Fibroblast of villous mesenchyme (primary cell): ENCODE data around the gene AMPD3. TPM values are rescaled to one million over a fixed set of nuclear protein-coding genes. Genes with fewer than 3 reads are reported as not detected.

Experiments
- DNase-seq: peaks from one replicate; pipeline ENCODE4 v3.0.0-alpha.2; 2010; ENCODE audit warnings: low read depth
- H3K4me3 ChIP-seq: 2 replicates; pipeline ENCODE4 v1.5.1; 2011; ENCODE audit warnings: low read depth, mild to moderate bottlenecking, low read length
- total RNA-seq: library from RNA; depleted of rRNA; stranded (reverse); fragments of >200 nt; gene quantifications from 2 replicates; pipeline ENCODE4 v1.2.3, GENCODE V29; 2012
- TF ChIP-seq, protein P1 (sequence below): IDR thresholded peaks from 2 replicates; pipeline ENCODE4 v1.5.1; 2012; ENCODE audit warnings: low read depth, mild to moderate bottlenecking, low read length; ENCODE audit not compliant: insufficient read depth

Gene AMPD3
- total RNA-seq, 1 donor: 22.9 TPM

DNA sequence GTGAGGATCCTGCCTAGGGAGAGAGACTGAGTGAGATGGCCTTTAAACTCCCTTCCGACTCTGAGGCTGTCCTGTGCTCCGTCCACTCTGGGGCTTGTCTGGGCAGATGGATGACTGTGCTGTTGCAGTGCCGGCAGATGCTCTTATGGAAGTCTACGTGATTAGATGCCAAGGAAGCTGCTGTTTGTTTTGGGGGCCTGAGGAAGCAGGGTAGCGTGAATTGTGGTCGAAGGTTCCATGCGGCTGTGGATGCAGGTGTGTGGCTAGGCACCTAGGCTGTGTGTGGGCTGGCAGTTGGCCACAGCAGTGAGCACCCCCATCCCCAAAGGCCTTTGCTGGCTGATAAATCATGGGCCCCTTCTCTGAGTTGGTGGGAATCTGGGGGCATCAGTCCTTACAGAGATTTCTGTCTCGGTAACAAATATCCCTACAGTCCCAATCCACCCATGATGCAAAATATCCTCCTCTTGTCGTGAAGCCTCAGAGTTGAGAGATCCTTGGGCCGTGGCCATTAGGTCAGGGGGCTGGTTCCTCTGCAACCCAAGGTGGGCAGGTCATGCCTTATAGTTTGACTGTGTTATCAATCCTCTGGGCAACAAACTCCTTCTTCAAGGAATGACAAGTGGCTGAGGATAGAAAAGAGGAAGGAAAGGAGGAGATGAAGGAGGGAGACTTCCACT lies 31.2 kb downstream of the AMPD3 start:
- DNase-seq: no peak

DNA sequence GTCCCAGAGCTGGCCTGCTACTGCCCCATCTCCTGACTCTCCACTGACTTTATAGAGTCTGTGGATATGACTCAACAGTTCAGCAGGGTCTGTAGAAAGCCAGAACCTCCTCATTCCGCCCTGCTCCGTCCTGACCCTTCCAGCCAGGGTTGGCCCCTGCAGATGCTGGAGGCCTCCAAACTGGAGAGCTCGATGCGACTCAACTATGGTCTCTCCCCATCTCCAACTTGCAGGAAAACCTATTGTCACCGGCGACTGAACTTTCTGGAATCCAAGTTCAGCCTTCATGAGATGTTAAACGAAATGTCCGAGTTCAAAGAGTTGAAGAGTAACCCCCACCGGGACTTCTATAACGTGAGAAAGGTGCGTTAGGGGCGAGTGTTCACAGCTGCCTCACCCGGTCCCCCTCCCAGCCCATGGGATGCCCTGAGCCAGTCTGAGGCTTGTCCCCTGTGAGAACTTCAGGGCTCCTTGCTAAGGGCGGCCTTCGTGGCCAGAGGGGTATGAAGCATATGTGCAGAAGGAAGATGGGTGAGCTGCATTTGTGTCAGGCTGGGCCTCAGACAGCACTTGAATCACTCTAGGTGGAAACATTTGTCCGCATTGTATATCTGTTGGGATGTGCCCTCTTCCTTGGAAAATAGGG lies 32.1 kb downstream of the AMPD3 start:
- TF ChIP-seq, protein P1, sequence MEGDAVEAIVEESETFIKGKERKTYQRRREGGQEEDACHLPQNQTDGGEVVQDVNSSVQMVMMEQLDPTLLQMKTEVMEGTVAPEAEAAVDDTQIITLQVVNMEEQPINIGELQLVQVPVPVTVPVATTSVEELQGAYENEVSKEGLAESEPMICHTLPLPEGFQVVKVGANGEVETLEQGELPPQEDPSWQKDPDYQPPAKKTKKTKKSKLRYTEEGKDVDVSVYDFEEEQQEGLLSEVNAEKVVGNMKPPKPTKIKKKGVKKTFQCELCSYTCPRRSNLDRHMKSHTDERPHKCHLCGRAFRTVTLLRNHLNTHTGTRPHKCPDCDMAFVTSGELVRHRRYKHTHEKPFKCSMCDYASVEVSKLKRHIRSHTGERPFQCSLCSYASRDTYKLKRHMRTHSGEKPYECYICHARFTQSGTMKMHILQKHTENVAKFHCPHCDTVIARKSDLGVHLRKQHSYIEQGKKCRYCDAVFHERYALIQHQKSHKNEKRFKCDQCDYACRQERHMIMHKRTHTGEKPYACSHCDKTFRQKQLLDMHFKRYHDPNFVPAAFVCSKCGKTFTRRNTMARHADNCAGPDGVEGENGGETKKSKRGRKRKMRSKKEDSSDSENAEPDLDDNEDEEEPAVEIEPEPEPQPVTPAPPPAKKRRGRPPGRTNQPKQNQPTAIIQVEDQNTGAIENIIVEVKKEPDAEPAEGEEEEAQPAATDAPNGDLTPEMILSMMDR: no peak
- DNase-seq: no peak
- H3K4me3 ChIP-seq: no peak overlapping the region

More for the DNA sequence above, 31.2 kb downstream of the AMPD3 start:
- no peak overlapping the region for H3K4me3 ChIP-seq
- TF ChIP-seq, protein P1: no peak

DNA sequence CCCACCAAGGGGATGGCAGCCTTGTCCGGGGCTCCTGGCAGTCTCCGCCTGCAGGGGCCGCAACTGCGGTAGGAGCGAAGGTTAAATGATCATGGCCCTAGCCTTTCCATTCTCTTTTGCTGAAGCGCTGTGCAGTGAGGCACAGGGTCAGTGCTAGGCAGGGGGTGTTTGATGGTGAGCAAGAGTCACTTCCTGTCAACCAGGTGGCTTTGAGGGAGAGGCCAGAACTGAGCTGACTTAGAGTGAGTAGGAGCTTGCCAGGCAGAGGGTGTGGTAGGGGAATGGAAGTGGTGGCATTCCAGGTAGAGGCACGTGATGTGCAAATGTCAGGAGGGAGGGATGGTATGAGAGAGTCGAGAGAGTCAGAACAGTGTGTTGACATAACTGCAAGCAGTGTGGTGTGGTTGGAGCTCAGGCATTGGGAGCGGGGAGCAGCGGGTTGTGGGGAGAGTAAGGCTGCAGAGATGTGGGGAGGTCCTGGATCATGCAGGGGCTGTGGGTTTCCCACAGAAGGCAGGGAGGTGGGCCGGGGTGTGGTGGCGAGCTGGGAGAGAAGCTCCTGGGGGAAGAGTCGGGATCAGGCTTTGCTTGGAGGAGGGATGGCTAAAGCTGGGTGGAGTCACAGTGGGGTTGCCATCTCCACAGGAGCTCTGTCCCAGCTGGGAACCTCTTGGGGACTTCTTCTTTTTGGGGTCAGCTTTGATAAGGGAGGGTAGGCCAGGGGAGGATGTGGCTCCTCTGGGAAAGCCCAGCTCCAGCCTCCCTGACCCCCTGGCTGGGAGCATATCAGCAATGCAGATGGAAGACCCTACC lies 33.3 kb downstream of the AMPD3 start:
- TF ChIP-seq, protein P1: no peak
- H3K4me3 ChIP-seq: no peak overlapping the region
- no peak for DNase-seq

DNA sequence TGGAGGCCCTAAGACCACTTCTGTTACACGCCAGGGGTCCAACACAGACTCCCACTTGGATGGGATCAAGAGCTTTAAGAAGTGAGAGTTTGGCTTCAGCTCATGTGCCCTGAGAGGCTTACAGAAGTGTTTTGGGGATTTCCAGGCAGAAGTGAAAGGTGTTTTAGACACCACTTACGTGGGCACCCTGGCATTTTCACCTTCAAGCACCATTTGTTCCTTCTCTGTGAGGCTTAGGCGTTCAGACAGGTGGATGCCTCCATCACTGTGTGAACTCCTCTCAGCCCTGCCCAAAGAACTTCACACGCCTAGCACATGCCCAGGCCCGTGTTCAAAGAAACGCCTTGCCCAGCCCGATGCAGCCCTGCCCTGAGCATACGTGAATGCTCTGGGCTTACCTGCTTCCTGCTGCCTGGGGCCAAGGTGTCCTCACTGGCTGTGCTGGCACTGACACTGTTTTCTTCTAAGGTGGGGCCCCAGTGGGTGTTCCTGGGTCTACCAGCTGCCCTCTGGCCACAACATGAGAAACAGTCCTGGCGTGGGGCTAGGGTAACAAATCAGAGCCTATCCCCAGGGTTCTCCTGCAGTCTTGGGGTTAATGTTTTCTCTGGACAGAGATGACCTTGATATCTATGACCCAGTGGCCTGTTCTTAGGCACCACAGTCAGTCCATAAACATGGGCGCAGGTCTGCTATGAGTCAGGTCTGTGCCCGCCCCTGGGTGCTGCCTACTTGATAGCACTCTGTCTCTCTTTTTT lies 34.0 kb downstream of the AMPD3 start:
- no peak for DNase-seq

DNA sequence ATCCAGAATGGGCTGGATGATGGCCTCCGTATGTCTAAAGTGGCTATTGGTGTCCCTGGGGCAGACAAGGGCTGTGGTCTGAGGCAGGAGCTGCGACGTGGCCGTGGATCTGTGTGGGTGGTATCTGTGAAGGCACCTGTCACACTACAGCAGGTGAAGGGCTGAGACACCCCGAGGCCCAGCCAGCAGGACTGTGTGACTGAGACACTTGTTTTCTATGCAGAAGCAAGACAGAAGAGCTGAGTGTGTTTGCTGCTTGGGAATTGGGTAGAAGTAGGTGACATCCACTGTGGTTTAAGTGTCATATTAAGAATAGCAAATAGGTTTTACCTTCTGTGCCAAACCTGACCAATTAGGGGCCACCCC lies 35.0 kb downstream of the AMPD3 start:
- DNase-seq: no peak
- no peak overlapping the region for H3K4me3 ChIP-seq
- TF ChIP-seq, protein P1: no peak

More for the DNA sequence above, 34.0 kb downstream of the AMPD3 start:
- TF ChIP-seq, protein P1: no peak
- H3K4me3 ChIP-seq: no peak overlapping the region
